Subcutaneous adipose tissue (tissue), 4 donors: Measurements from ENCODE around the gene IFITM2. TPM values are rescaled to one million over a fixed set of nuclear protein-coding genes. Genes with fewer than 3 reads are reported as not detected.
"Not testable (repeated sequence)": the region's sequence is repeated elsewhere in the genome, so short reads cannot be mapped to it uniquely, and the experiment has no call there.

Experiments
- CTCF ChIP-seq: fragments of 450-650 bp; IDR thresholded peaks from one replicate; pipeline ENCODE4 v1.5.1; 2016; ENCODE audit warnings: low read depth, mild to moderate bottlenecking, control low read depth, antibody characterized with exemption, moderate library complexity
- total RNA-seq, 4 donors: library from RNA; depleted of rRNA; stranded (reverse); fragments of >200 nt; gene quantifications; one replicate each; pipeline ENCODE4 v1.1.0, GENCODE V29; 2016

Gene IFITM2
- 100 to 1,000 TPM; 116 to 171 (median 144) TPM for total RNA-seq

- not testable (repeated sequence) for TF ChIP-seq CTCF
These were observed at the start of gene IFITM2 for GRCh38 chr11:307766-308708. TSS of gene IFITM2 (plus strand) at chr11:307816. CDS start at chr11:308193, 377 bp downstream.

DNA sequence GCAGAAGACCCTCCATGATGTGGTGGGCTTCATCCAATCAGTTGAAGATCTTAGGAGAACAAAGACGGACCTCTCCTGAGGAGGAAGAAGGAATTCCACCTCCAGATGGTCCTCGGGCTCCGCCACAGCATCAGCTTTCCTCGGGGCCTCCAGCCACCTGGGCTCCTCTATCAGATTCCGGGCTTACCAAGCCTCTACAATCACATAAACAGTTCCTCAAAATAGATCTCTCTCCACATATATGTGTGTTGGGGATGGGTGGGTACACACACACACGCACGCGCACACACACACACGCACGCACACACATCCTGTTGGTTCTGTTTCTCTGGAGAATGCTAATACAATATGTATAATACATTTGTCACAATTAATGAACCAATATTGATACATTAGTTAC is 48.2 kb upstream of the IFITM2 start:
- TF ChIP-seq CTCF, result no peak

GRCh38 chr11:261624-262023 is 46.0 kb upstream of the IFITM2 start:
- TF ChIP-seq CTCF, result no peak

GRCh38 chr11:266676-267439 is 40.8 kb upstream of the IFITM2 start:
- no peak for TF ChIP-seq CTCF

DNA sequence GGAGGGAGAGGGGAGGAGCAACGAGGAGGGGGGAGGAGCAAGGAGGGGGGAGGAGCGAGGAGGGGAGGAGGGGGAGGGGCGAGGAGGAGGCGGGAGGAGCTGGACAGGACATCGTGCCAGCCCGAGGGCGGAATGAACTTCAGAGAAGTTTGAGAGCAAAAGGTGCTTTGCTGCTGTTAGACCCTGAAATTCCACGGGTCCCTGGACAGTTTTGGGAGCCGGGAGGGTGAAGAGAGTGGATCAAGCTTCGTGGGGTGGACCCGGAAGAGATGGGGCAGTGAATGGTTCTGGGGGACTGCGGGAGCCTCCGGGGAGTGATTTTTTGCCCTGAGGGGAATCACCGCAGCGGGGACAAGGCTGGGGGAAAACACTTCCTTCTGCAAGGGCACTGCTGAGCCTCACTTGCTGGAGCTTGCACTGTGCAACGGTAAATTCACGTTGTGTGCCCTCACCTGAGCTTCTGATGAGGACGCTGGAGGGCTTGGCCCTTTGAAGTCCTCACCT is 40.1 kb upstream of the IFITM2 start:
- TF ChIP-seq CTCF, result no peak

DNA sequence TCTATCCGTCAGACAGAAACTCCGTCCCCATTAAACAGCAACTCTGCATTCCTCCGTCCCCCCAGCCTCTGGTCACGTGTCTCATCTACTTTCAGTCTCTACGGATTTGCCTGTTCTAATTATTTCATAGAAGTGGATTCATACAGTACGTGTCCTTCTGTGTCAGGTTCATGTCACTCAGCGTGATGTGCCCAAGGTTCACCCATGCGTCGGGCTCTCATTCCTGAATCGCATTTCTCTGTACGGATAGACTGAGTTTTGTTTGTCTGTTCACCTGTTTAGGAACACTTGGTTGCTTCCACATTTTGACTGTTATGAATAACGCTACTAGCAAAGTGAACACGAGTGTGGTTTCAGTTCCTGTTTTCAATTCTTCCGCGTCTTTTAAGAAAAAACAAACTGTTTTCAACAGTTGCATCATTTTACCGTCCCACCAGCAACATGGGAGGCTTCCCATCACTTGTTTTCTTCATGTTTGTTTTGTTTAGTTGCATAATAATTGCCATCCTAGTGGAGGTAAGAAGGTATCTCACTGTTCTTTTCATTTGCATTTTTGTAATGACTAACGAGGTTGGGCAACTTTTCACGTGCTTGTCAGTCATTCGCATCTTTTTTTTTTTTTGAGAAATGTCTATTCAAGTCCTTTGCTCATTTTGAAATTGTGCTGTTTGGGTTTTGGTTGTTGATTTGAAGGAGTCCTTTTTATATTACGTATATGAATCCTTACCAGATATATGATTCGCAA is 38.3 kb upstream of the IFITM2 start:
- no peak for TF ChIP-seq CTCF
